Tibial nerve (tissue), 3 donors: ENCODE results near the gene SNRNP48.

ENCODE experiments used
- CTCF ChIP-seq, 5 experiments: fragments of 200-600 bp in 3 of 5; fragments of 450-650 bp in 2 of 5; sonication (generic) in 3 of 5; IDR thresholded peaks; one replicate each; pipeline ENCODE4 v1.5.1; 2016 to 2019; ENCODE audit warnings: antibody characterized with exemption in 5 of 5, mild to moderate bottlenecking in 3 of 5, moderate library complexity in 2 of 5
- POLR2A ChIP-seq, 2 donors: fragments of 450-650 bp; IDR thresholded peaks; one replicate each; pipeline ENCODE4 v1.6.1; 2017; ENCODE audit warnings: antibody characterized with exemption in 2 of 2, mild to moderate bottlenecking in 2 of 2, moderate library complexity in 2 of 2

GRCh38 chr6:7545316-7546019 is 44.5 kb upstream of the SNRNP48 start:
- no peak for TF ChIP-seq CTCF (IDR thresholded peaks at IDR 0.05)
- TF ChIP-seq POLR2A (IDR thresholded peaks at IDR 0.05), result no peak
